NCI-H69 (cell line): ENCODE measurements around the gene UFSP2.
"Not testable (repeated sequence)": the region's sequence is repeated elsewhere in the genome, so short reads cannot be mapped to it uniquely, and the experiment has no call there.

ENCODE experiments used
- DNase-seq: peaks from one replicate; lab custom pipeline; 2025; lab: John Stamatoyannopoulos, UW

Gene UFSP2

DNA sequence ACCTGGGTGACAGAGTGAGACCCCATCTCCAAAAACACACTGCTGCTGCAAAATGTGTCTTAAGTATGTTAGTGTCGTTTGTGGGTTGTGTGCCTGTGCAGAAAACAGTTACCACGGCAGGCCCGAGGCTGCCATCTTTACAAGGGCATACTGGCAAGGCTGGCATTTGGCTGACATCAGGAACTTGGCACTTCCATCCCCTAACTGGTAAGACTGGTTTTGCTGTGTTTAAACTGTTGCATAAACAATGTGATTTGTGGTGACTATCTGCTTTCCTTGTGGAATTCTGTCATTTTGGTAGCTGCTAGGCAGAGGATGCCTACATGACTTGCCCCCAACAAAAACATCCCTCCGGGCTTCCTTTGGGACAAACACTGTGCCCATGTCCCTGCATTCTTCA, 42.3 kb downstream of the UFSP2 start:
- no peak for DNase-seq

GRCh38 chr4:185382754-185383153, 43.0 kb downstream of the UFSP2 start:
- no peak for DNase-seq

GRCh38 chr4:185381288-185382196, 44.2 kb downstream of the UFSP2 start:
- no peak for DNase-seq

GRCh38 chr4:185380320-185380719, 45.4 kb downstream of the UFSP2 start:
- DNase-seq = no peak

DNA sequence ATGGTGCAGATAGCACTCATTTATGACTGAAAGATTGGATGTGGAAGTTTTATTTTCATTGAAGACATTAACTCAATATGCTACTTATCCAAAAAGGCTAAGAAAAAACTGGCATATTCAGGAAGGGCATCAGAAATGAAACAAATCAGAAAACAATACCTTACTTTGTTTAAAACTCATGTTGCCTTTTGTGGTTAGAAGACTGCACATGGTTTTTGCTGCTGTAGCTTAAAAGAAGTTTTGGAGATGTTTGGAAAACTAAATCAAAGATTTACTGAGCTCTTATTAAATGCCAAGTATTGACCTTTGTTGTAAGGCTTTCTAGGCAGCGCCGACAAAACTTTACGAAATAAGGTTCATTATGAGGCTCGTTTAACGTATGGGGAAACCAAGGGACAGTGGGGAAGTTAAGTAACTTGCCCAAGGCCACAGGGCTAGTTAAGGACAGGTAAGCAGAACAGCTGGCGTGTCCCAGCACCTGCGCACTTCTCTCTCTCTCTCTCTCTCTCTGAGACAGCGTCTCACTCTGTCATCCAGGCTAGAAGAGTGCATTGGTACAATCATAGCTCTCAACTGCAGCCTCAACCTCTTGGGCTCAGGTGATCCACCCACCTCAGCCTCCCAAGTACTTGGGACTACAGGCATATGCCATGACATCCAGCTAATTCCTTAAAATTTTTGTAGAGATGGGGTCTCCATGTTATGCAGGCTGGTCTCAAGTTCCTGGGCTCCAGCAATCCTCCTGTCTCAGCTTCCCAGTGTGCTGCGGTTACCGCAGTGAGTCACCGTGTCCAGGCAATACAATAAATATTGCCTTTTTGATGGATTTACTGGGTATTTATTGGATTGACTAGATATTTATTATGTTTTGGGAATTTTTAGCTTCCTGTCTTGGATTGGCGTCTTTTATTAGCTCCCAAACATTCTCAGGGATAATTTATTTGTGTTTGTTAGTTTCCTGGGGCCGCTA, 46.2 kb downstream of the UFSP2 start:
- DNase-seq = no peak

- DNase-seq = no peak
These were observed 47.5 kb downstream of the UFSP2 start for GRCh38 chr4:185378264-185378663.

DNA sequence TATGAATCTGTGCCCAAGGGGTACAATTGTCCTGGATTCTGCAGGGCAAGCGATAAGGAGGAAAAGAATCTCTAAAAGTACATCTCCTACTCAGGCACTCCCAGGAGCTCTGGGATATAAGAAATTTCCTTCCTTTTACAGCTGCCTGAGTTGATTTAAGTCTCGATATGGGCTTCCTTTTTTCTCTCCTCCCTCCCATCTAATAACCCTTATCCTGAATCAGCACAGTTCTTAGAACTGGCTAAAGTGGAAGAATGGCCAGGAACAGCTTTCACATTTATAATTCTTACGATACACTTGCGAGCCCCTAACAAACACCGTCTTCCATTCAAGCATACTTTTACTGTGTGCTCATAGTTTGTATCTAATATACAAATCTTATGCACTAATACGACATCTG, 51.2 kb downstream of the UFSP2 start:
- no peak for DNase-seq

- no peak for DNase-seq
These were observed 51.7 kb downstream of the UFSP2 start for GRCh38 chr4:185374027-185374426.

- DNase-seq = no peak
These were observed 54.1 kb downstream of the UFSP2 start for GRCh38 chr4:185371702-185372101.

- DNase-seq = no peak
These were observed 55.4 kb downstream of the UFSP2 start for GRCh38 chr4:185370268-185370949.

GRCh38 chr4:185369731-185370130, 56.0 kb downstream of the UFSP2 start:
- no peak for DNase-seq

DNA sequence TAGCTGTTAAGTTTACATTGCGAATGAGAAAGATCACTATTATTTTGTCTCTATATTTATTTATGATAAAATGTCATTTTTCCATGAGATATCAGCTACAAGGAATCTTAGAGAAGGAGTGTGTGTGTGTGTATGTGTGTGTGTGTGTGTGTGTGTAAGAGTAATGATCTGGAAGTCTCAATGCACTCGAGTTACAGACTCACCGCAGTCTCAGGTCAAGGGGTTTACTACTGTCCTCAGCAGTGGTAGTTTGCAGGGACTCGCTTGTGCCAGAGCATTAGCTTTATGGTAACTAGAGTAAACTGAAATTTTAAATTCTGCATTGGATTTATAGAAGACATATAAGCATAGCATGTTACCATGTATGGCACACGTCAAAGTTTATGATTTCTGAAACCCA, 60.9 kb downstream of the UFSP2 start:
- no peak for DNase-seq

DNA sequence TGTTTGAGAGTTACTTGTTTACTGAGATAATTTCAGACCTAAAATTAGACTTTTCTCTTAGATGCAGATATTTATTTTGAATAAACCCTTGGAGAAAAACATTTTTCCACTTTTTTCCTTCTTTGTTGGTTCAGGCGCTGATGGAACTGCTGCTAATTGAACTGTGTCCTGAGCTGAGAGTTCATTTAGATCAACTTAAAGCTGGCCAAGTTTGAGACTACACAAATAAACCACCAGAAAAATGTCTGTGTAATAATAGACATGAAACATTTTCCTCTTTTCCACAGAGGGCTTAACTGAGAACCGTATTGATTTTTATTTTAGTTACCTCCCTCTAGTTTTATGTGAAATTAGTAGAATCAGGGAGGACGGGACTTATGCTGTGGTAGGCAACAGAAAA, 62.5 kb downstream of the UFSP2 start:
- DNase-seq = no peak

DNA sequence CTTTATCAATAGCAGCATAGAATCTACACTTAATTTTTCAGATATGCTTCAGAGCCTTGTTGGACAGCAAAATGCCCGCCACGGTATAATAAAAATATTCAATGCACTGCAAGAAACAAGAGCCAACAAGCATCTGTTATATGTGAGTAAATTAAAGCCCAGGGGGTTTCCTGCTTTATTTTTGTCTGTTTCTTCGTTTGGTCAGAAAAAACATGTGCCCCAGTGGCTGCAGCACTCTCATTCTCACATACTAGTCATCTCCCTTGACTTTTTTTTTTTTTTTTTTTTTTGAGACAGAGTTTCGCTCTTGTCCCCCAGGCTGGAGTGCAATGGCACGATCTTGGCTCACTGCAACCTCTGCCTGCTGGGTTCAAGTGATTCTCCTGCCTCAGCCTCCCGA, 63.2 kb downstream of the UFSP2 start:
- DNase-seq = not testable (repeated sequence)

- no peak for DNase-seq
These were observed 63.9 kb downstream of the UFSP2 start for GRCh38 chr4:185361872-185362271.

- DNase-seq = no peak
These were observed 65.9 kb downstream of the UFSP2 start for GRCh38 chr4:185359767-185360446.

- DNase-seq = no peak
These were observed 66.8 kb downstream of the UFSP2 start for GRCh38 chr4:185358959-185359358.

GRCh38 chr4:185358514-185358913, 67.2 kb downstream of the UFSP2 start:
- no peak for DNase-seq

DNA sequence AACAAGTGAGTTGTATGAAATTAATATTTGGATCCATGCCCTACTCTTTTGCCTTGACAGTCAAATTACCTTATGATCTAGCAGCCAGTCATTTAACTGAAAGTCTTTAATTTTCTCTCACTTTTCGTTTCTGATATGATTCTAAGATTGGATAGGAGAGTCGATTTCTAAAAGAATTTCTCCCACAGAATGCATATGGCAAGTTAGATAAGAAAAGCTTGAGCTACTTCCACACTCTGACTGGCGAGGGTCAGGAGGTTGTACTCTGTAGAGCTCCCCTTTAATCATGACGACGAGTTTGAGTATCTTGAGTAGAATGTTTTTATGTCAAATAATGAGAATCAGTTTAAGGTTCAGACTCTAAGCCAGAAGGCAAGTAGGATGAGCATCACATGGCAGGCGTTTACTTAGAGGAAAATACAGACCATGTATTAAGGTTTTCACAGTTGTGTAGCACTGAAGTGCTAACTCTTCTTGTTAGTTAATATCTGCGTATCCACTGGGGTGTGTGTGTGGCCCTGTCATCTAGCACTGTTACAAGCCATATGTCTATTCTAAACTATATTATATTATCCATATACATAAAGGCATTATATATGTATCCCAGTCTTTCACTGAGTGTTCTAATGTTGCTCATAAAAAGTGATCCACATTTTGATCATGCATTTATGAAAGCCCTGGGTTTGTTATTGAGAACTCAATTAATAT, 67.9 kb downstream of the UFSP2 start:
- DNase-seq = no peak

- DNase-seq = no peak
These were observed 68.6 kb downstream of the UFSP2 start for GRCh38 chr4:185357211-185357610.

GRCh38 chr4:185352741-185353140, 73.0 kb downstream of the UFSP2 start:
- no peak for DNase-seq
